IMR-90 (cell line): Measurements from ENCODE around the gene MSH3. TPM values are rescaled to one million over a fixed set of nuclear protein-coding genes. Genes with fewer than 3 reads are reported as not detected.

Experiments
- ATAC-seq: fragments of 200-7000 bp; cut with Tn5 transposase; 2 replicates; pipeline ENCODE4 v1.9.1; 2020; ENCODE audit warnings: low read depth, mild to moderate bottlenecking, moderate library complexity
- BruUV-seq: library from RNA; stranded (reverse); fragments of 400-500 nt; replicated peaks from 2 replicates; lab custom pipeline; 2021; lab: Mats Ljungman, UMichigan
- CTCF ChIA-PET: fragments of 300-600 bp; formaldehyde crosslinking; extraction: SDS; loops from one replicate; lab custom pipeline; 2021; ENCODE audit warnings: antibody characterized with exemption; lab: Yijun Ruan, JAX
- POLR2A ChIA-PET: fragments of 300-600 bp; sonication (Branson Sonifier 250); formaldehyde crosslinking; loops from one replicate; lab custom pipeline; 2022; ENCODE audit warnings: antibody characterized with exemption; ENCODE audit not compliant: unreplicated experiment; lab: Charles Lee
- DNase-seq: peaks from one replicate; pipeline ENCODE4 v3.0.0; 2013
- H2AFZ ChIP-seq: replicated peaks from 2 replicates; pipeline ENCODE3; 2013; ENCODE audit warnings: low read length, mild to moderate bottlenecking; ENCODE audit not compliant: poor library complexity
- H2AK5ac ChIP-seq: 2 replicates; pipeline ENCODE4 v1.6.1; 2013; ENCODE audit warnings: low read depth, low read length, inconsistent platforms
- H2AK9ac ChIP-seq: replicated peaks from 2 replicates; pipeline ENCODE3; 2013; ENCODE audit warnings: mild to moderate bottlenecking, low read depth, low read length, moderate library complexity; ENCODE audit not compliant: poor library complexity
- H2BK120ac ChIP-seq: 2 replicates; pipeline ENCODE4 v1.6.1; 2013; ENCODE audit warnings: low read depth, low read length, inconsistent platforms
- H2BK15ac ChIP-seq: 3 replicates; pipeline ENCODE4 v1.6.1; 2013; ENCODE audit warnings: low read depth, low read length, inconsistent platforms
- H2BK20ac ChIP-seq: 2 replicates; pipeline ENCODE4 v1.6.1; 2013; ENCODE audit warnings: low read depth, mild to moderate bottlenecking, inconsistent platforms, low read length, moderate library complexity
- H2BK5ac ChIP-seq: 2 replicates; pipeline ENCODE4 v1.6.1; 2013; ENCODE audit warnings: mild to moderate bottlenecking, low read depth, low read length, inconsistent platforms; ENCODE audit not compliant: poor library complexity, severe bottlenecking
- H3K14ac ChIP-seq: replicated peaks from 2 replicates; pipeline ENCODE4 v1.6.1; 2013; ENCODE audit warnings: low read depth, low read length, inconsistent platforms
- H3K18ac ChIP-seq: 2 replicates; pipeline ENCODE4 v1.6.1; 2013; ENCODE audit warnings: low read depth, low read length, control low read depth
- H3K23ac ChIP-seq: 2 replicates; pipeline ENCODE4 v1.6.1; 2013; ENCODE audit warnings: low read depth, low read length, inconsistent platforms
- H3K27ac ChIP-seq: 2 replicates; pipeline ENCODE4 v1.5.1; 2013; ENCODE audit warnings: mild to moderate bottlenecking, control low read depth, low read length; ENCODE audit not compliant: insufficient read depth
- H3K27me3 ChIP-seq: 2 replicates; pipeline ENCODE4 v1.6.1; 2013; ENCODE audit warnings: low read length; ENCODE audit not compliant: control insufficient read depth, insufficient read depth
- H3K36me3 ChIP-seq: 2 replicates; pipeline ENCODE4 v1.6.1; 2013; ENCODE audit warnings: low read length, mixed read lengths; ENCODE audit not compliant: control insufficient read depth, insufficient read depth
- H3K4ac ChIP-seq: 2 replicates; pipeline ENCODE4 v1.6.1; 2013; ENCODE audit warnings: low read depth, low read length, inconsistent platforms
- H3K4me1 ChIP-seq: 2 replicates; pipeline ENCODE4 v1.6.1; 2013; ENCODE audit warnings: low read length, mixed read lengths; ENCODE audit not compliant: control insufficient read depth, insufficient read depth
- H3K4me2 ChIP-seq: 2 replicates; pipeline ENCODE4 v1.6.1; 2013; ENCODE audit warnings: low read depth, mild to moderate bottlenecking, control low read depth, low read length, moderate library complexity
- H3K4me3 ChIP-seq: 2 replicates; pipeline ENCODE4 v1.5.1; 2013; ENCODE audit warnings: low read depth, mild to moderate bottlenecking, control low read depth, low read length, moderate library complexity; ENCODE audit not compliant: insufficient read depth
- H3K56ac ChIP-seq: 2 replicates; pipeline ENCODE4 v1.6.1; 2013; ENCODE audit warnings: low read length, inconsistent platforms; ENCODE audit not compliant: insufficient read depth; ENCODE audit errors: extremely low read depth
- H3K79me1 ChIP-seq, 2 experiments: 2 replicates each; pipeline ENCODE4 v1.6.1; 2013; ENCODE audit warnings: low read length in 2 of 2, inconsistent platforms in 1 of 2, low read depth in 1 of 2
- H3K9ac ChIP-seq: 2 replicates; pipeline ENCODE4 v1.6.1; 2013; ENCODE audit warnings: low read depth, low read length, control low read depth
- H3K9me1 ChIP-seq: 2 replicates; pipeline ENCODE4 v1.6.1; 2013; ENCODE audit warnings: low read length, inconsistent platforms; ENCODE audit not compliant: insufficient read depth
- H3K9me3 ChIP-seq: 2 replicates; pipeline ENCODE4 v1.6.1; 2013; ENCODE audit warnings: low read length; ENCODE audit not compliant: control insufficient read depth, insufficient read depth
- H4K20me1 ChIP-seq: 2 replicates; pipeline ENCODE4 v1.6.1; 2013; ENCODE audit warnings: low read length, inconsistent platforms; ENCODE audit not compliant: insufficient read depth
- H4K5ac ChIP-seq: 2 replicates; pipeline ENCODE4 v1.6.1; 2013; ENCODE audit warnings: mild to moderate bottlenecking, low read depth, low read length, control low read depth
- H4K8ac ChIP-seq, 2 experiments: 2 replicates each; pipeline ENCODE4 v1.6.1; 2013; ENCODE audit warnings: low read depth in 2 of 2, low read length in 2 of 2, control low read depth in 1 of 2, inconsistent platforms in 1 of 2
- H4K91ac ChIP-seq: 2 replicates; pipeline ENCODE4 v1.6.1; 2013; ENCODE audit warnings: low read depth, low read length, inconsistent platforms; ENCODE audit not compliant: insufficient read depth
- BHLHE40 ChIP-seq: fragments of 150-350 bp; IDR thresholded peaks from 2 replicates; pipeline ENCODE4 v1.6.1; 2016; ENCODE audit warnings: mild to moderate bottlenecking, low read depth, low read length
- CEBPB ChIP-seq: IDR thresholded peaks from 2 replicates; pipeline ENCODE4 v1.6.1; 2012; ENCODE audit warnings: low read depth, low read length, improper control_type of control experiment
- CTCF ChIP-seq: conservative IDR thresholded peaks from 2 replicates; pipeline ENCODE4 v1.5.1; 2012; ENCODE audit warnings: mild to moderate bottlenecking, low read depth, low read length, improper control_type of control experiment
- ELK1 ChIP-seq: fragments of 150-350 bp; IDR thresholded peaks from 2 replicates; pipeline ENCODE4 v1.6.1; 2016; ENCODE audit warnings: low read depth, mild to moderate bottlenecking, low read length, moderate library complexity, borderline replicate concordance
- MAFK ChIP-seq: IDR thresholded peaks from 2 replicates; pipeline ENCODE4 v1.6.1; 2012; ENCODE audit warnings: low read depth, low read length, improper control_type of control experiment
- MAZ ChIP-seq: IDR thresholded peaks from 2 replicates; pipeline ENCODE4 v1.6.1; 2012; ENCODE audit warnings: low read depth, mild to moderate bottlenecking, low read length, improper control_type of control experiment, moderate library complexity, borderline replicate concordance
- RAD21 ChIP-seq: IDR thresholded peaks from 2 replicates; pipeline ENCODE4 v1.6.1; 2012; ENCODE audit warnings: low read length, improper control_type of control experiment
- RCOR1 ChIP-seq: IDR thresholded peaks from 2 replicates; pipeline ENCODE4 v1.6.1; 2012; ENCODE audit warnings: mild to moderate bottlenecking, low read length, improper control_type of control experiment; ENCODE audit not compliant: insufficient replicate concordance
- RFX5 ChIP-seq: IDR thresholded peaks from 2 replicates; pipeline ENCODE4 v1.8.0; 2012; ENCODE audit warnings: low read depth, mild to moderate bottlenecking, low read length, moderate library complexity
- SMC3 ChIP-seq: fragments of 150-350 bp; IDR thresholded peaks from 2 replicates; pipeline ENCODE4 v1.6.1; 2016; ENCODE audit warnings: low read depth, mild to moderate bottlenecking, antibody characterized with exemption, low read length, moderate library complexity
- USF2 ChIP-seq: fragments of 150-350 bp; IDR thresholded peaks from 2 replicates; pipeline ENCODE4 v1.6.1; 2017; ENCODE audit warnings: mild to moderate bottlenecking, antibody characterized with exemption, low read length, low read depth
- WGBS, 2 experiments: methylation state at CpG; one replicate each; pipeline versions ENCODE4 v1.1.5 to v1.1.7; 2013; ENCODE audit warnings: missing lambda C conversion rate in 2 of 2; ENCODE audit not compliant: insufficient read length in 1 of 2; ENCODE audit errors: extremely low coverage in 2 of 2; 5-methylcytosine and 5-hydroxymethylcytosine counted together
- dilution Hi-C: fragments of 300-500 bp; cut with HindIII; formaldehyde crosslinking; loops from one replicate; pipeline ENCODE4 v1.14.3; 2018; ENCODE audit warnings: low sequenced_read_pairs; ENCODE audit not compliant: unreplicated experiment
- in situ Hi-C: fragments of 300-500 bp; cut with MboI; formaldehyde crosslinking; loops from 3 replicates; pipeline ENCODE4 v1.14.3; 2019; ENCODE audit warnings: low sequenced_read_pairs, inconsistent platforms, mixed read lengths
- intact Hi-C: fragments of 100-400 bp; cut with micrococcal nuclease; formaldehyde crosslinking; loops from 2 replicates; pipeline ENCODE4 v1.10.0; 2022
- polyA plus RNA-seq, 3 experiments: library from polyadenylated mRNA; depleted of rRNA; stranded (reverse); fragments of >200 nt; gene quantifications; 2 replicates each; pipeline ENCODE4 v1.2.3, GENCODE V29; 2012; ENCODE audit warnings: low replicate concordance in 1 of 3
- total RNA-seq: library from RNA; depleted of rRNA; stranded (reverse); fragments of >200 nt; gene quantifications from 2 replicates; pipeline ENCODE4 v1.2.3, GENCODE V29; 2012

Gene MSH3
- total and polyA plus RNA-seq, 2 of the 4 experiments (the other 2 are of a cell fraction) = 4.6 to 13.3 TPM

GRCh38 chr5:80759866-80760577 lies 105.6 kb downstream of the MSH3 start:
- WGBS, 2 experiments = no CpG with 5 or more reads among the region's 5 CpGs

More at GRCh38 chr5:80759866-80760577, 105.6 kb downstream of the MSH3 start:
- Histone ChIP-seq H2BK5ac (no peak overlapping the region), H4K20me1 (no peaks in the 10 kb centered on the region), H3K4me3 (no peak overlapping the region), H3K27me3 (no peaks in the 10 kb centered on the region), H3K18ac (no peak overlapping the region), H2BK120ac (no peak overlapping the region), H3K9me1 (peaks cover 2% of the 10 kb centered on the region; the same call in 1 of the 2 replicates), H2AK9ac (no peak overlapping the region), H2AK5ac (no peak overlapping the region), H3K36me3 (peaks cover 4% of the 10 kb centered on the region; the same call in 1 of the 2 replicates), H3K27ac (no peak overlapping the region), H3K9ac (no peak overlapping the region), H2BK20ac (no peak overlapping the region), H3K79me1 (0 out of 4 replicates have a peak, but pooled peaks cover 0 to 4% of the 10 kb centered on the region in 2 experiments), H3K9me3 (no peaks in the 10 kb centered on the region), H3K14ac (no peak overlapping the region), H3K4me1 (peaks cover 3% of the 10 kb centered on the region), H4K5ac (no peak overlapping the region), H2BK15ac (no peak overlapping the region), H4K91ac (no peak overlapping the region), H3K56ac (no peak overlapping the region), H2AFZ (no peak overlapping the region), H3K23ac (no peak overlapping the region), H4K8ac (no peak overlapping the region), H3K4me2 (no peak overlapping the region), H3K4ac (no peak overlapping the region)
- dilution Hi-C loops = no loop called here
- ATAC-seq (no peak), DNase-seq (no peak)
- in situ Hi-C loops = no loop called here
- ChIA-PET POLR2A (no interaction called here), CTCF (interaction anchor here (0.6 kb wide), 1 partner anchor 10 kb away, joined by 3 read pairs; no protein-coding TSS in a partner anchor)
- intact Hi-C loops = no loop called here
- BruUV-seq = no TSS peak
- TF ChIP-seq MAZ = no peak
- no peak for TF ChIP-seq CTCF
- TF ChIP-seq ELK1 = no peak
- TF ChIP-seq USF2 = no peak
- no peak for TF ChIP-seq CEBPB
- TF ChIP-seq BHLHE40 = no peak
- TF ChIP-seq RFX5 = no peak
- no peak for TF ChIP-seq RCOR1
- no peak for TF ChIP-seq SMC3
- no peak for TF ChIP-seq MAFK
- no peak for TF ChIP-seq RAD21
